ENCODE measurements around the gene STX16.

DNA sequence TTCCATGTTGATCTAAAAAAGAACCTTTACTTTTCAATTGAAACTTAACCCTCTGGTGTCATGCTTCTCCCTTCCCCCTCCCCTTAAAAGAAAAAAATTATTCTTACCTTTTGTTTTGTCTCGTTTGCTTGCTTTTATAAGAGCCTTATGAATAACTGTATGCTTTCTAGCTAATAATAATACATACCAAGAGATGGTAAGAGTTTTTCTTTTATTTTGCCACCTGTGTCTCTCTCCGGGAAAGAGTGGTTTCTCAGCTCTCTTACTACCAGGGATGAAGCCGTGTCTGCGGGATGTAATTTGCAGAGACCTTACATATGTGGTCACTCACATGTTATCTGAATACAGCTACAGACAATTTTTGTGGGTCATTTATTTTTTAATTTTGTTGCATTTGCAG, 7.7 kb downstream of the STX16 start:
- no peak for TF ChIP-seq POLR2A (IDR thresholded peaks at IDR 0.05)
- no peak for TF ChIP-seq EP300 (IDR thresholded peaks at IDR 0.05)

All from tibial nerve (tissue), 3 donors.